AG04449 (cell line): ENCODE results near the gene HOXD3.
A peak's percentile ranks its signal among the peaks of the same experiment; 100 is the strongest.

Source experiments
- CTCF ChIA-PET: fragments of 350-600 bp; formaldehyde crosslinking; extraction: SDS; loops from one replicate; lab custom pipeline; 2021; ENCODE audit warnings: antibody characterized with exemption; lab: Yijun Ruan, JAX
- POLR2A ChIA-PET: fragments of 400-600, 350-600 bp; formaldehyde crosslinking; extraction: SDS; loops from one replicate; lab custom pipeline; 2020; ENCODE audit warnings: antibody characterized with exemption, inconsistent platforms; lab: Yijun Ruan, JAX
- DNase-seq: peaks from one replicate; pipeline ENCODE4 v3.0.0-alpha.2; 2010; ENCODE audit warnings: low read depth, low spot score
- H3K4me3 ChIP-seq: 2 replicates; pipeline ENCODE4 v1.5.1; 2011; ENCODE audit warnings: low read depth, mild to moderate bottlenecking, control low read depth, low read length
- TF ChIP-seq, protein P1 (sequence below): IDR thresholded peaks from one replicate; pipeline ENCODE4 v1.5.1; 2011; ENCODE audit warnings: mild to moderate bottlenecking, moderate library complexity, low read length, control low read depth, inconsistent platforms; ENCODE audit not compliant: insufficient read depth; ENCODE audit errors: missing control alignments

The HOXD3 gene

DNA sequence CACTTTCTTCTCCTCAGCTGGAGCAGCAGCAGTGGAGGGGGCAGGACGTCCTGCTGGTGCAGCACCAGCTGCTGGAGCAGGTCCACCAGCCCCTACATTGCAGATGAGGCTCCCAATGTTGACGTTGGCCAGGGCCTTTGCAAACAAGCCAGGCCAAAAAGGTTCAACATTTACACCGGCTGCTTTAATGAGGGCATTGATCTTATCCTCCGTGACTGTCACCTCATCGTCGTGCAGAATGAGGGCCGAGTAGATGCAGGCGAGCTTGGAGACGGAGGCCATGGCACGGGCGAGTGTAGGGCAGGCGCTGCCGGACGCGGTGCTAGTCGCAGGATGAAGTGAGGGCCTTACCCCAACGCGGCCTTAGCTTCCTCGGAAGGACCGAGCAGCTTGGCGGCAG, 43.9 kb downstream of the HOXD3 start:
- DNase-seq, result no peak
- TF ChIP-seq, protein P1, sequence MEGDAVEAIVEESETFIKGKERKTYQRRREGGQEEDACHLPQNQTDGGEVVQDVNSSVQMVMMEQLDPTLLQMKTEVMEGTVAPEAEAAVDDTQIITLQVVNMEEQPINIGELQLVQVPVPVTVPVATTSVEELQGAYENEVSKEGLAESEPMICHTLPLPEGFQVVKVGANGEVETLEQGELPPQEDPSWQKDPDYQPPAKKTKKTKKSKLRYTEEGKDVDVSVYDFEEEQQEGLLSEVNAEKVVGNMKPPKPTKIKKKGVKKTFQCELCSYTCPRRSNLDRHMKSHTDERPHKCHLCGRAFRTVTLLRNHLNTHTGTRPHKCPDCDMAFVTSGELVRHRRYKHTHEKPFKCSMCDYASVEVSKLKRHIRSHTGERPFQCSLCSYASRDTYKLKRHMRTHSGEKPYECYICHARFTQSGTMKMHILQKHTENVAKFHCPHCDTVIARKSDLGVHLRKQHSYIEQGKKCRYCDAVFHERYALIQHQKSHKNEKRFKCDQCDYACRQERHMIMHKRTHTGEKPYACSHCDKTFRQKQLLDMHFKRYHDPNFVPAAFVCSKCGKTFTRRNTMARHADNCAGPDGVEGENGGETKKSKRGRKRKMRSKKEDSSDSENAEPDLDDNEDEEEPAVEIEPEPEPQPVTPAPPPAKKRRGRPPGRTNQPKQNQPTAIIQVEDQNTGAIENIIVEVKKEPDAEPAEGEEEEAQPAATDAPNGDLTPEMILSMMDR, result no peak
- ChIA-PET CTCF (no interaction called here), POLR2A (no interaction called here)
- H3K4me3 ChIP-seq, result no peak overlapping the region

DNA sequence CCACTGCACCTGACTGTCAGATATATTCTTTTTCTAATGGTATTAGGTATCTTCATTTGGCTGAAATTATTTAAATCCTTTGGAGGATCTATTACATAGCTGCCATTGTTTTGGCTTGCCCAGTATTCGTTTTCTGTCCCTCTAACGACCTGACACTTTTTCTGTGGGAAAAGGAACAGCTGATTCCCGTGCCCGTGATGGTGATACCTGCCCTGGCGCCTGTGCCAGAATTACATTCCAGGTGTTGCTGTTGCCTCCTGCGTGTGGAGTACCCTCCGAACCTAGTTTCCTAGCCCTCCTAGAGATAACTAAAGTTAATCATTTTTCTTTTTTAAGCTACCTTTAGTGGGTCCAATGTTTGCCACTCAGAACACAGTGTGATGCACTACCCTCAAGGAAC, 45.4 kb downstream of the HOXD3 start:
- CTCF ChIA-PET, result no interaction called here
- POLR2A ChIA-PET, result no interaction called here
- TF ChIP-seq, protein P1, result no peak
- DNase-seq, result no peak
- no peak overlapping the region for H3K4me3 ChIP-seq

DNA sequence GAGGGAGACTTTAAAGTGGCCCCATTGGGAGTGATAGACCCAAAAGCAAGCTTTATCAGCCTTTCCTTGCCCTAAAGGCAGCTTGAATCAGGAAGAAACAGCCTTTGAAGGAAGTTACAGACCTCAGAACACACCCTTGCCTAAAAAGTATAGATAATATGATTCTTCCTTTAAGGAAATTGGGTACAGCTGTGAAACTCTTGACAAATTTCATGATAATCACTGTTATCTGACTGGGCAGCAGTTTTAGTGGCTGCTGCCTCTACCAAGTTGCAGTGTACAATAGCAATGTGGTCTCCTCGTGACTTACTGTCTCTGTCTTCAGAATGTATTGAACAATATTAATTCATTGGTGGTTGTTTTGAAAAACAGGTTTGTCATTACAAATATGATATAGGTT, 48.0 kb downstream of the HOXD3 start:
- no peak for DNase-seq
- TF ChIP-seq, protein P1, result no peak
- no peak overlapping the region for H3K4me3 ChIP-seq
- ChIA-PET POLR2A (no interaction called here), CTCF (interaction anchor here (0.9 kb wide), 1 partner anchor 27 kb away, joined by 3 read pairs; no protein-coding TSS in a partner anchor)

DNA sequence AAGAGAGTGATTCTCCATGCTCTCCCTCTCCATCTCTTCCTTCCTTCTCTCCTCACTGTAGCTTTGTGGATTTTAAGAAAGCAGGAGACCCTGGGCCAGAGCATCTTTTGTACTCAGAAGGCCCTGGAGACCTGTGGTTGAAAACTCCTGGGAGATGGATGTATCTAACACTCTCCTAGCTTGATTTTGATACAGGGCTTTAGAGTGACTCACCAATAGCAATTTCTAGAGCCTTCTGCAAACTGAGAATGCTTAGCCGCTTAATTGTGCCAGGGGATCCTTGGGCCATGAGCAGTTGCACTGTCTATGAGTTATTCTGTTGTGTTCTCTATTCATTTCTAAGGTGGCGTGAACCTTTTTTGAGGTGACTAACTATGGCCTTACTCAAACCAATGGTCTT, 49.0 kb downstream of the HOXD3 start:
- no peak for DNase-seq
- CTCF ChIA-PET, result interaction anchor here (1.1 kb wide), 1 partner anchor 249 kb away, joined by 3 read pairs; no protein-coding TSS in a partner anchor
- POLR2A ChIA-PET, result no interaction called here
- TF ChIP-seq, protein P1, result no peak
- no peak overlapping the region for H3K4me3 ChIP-seq

DNA sequence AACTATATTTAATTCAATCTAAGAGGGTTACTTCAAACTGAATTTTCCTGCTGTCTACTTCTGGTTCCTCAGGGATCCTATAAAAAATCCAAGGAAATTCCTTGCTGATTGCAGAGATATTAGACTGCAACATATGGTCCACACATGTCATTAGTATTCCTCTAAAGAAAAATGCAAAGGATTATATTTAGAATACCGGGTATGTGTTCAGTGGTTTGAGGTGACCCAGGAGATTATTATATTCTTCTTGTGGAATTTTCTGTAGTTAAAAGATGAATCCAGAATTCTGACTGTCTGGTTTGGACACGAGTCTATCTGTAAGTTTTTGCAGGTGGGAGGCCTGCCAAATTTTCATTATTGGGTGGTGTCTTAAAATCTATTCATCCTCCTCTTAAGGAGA, 49.6 kb downstream of the HOXD3 start:
- POLR2A ChIA-PET, result no interaction called here
- H3K4me3 ChIP-seq, result no peak overlapping the region
- DNase-seq, result peak; percentile 16
- TF ChIP-seq, protein P1, result no peak
- CTCF ChIA-PET, result interaction anchor here (1.1 kb wide), 1 partner anchor 248 kb away, joined by 3 read pairs; no protein-coding TSS in a partner anchor

DNA sequence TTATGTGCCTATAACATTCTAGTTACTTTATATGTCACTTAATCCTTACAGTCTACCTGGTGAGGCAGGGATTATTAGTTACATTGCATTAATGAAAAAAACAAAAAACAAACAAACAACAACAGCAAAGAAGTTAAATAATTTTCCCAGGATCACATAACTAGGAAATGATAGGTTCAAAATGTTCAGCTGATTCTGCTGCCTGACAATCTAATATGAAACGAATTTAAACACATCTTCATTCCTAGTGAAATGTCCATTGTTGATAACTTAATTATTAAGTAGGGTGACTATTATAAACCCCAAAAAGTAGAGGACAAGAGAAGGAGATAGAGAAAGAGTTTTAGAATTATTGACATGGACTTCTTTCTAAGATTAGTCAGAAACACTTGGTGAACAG, 54.0 kb downstream of the HOXD3 start:
- POLR2A ChIA-PET, result no interaction called here
- TF ChIP-seq, protein P1, result no peak
- CTCF ChIA-PET, result interaction anchor here (1.0 kb wide), 1 partner anchor 11 kb away, joined by 3 read pairs; no protein-coding TSS in a partner anchor
- DNase-seq, result no peak
- no peak overlapping the region for H3K4me3 ChIP-seq
